ENCODE results near the gene GIGYF2. TPM values are rescaled to one million over a fixed set of nuclear protein-coding genes. Genes with fewer than 3 reads are reported as not detected.

Gene GIGYF2
- total RNA-seq, 1 donor, result 57.2 TPM

DNA sequence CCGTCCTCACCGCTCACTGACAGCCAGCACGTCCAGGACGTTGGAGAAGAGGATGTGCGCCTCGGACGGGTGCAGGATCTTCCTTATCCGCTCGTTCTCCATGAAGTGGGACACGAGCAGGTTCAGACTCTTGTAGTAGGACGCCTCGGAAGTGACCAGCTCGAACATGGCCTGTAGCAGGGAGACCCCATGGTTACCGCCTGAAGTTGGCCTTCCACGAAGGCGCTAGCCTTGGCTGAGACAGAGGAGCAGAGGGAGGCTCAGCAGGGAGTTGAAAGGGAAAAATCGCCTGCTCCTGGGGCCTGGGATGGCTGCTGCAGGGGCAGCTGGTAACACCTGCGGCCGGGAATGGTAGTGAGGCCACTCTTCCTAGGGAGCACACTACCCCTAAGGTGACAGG lies 197.6 kb downstream of the GIGYF2 start:
- Histone ChIP-seq H3K9me3 (ENCODE audit: low read depth, low read length) (no peaks in the 10 kb centered on the region), H4K20me1 (ENCODE audit: insufficient read depth, low read length) (no peaks in the 10 kb centered on the region), H2AFZ (ENCODE audit: low read length) (no peak overlapping the region), H3K36me3 (ENCODE audit: insufficient read depth, low read length) (no peaks in the 10 kb centered on the region), H3K4me3 (ENCODE audit: insufficient read depth, low read length) (no peak overlapping the region), H3K4me1 (ENCODE audit: insufficient read depth, low read length) (peaks cover 15% of the 10 kb centered on the region), H3K27me3 (ENCODE audit: insufficient read depth, low read length) (no peaks in the 10 kb centered on the region), H3K4me2 (ENCODE audit: insufficient read depth, low read length) (no peak overlapping the region), H3K79me2 (ENCODE audit: insufficient read depth, low read length) (no peaks in the 10 kb centered on the region), H3K27ac (ENCODE audit: low read depth, low read length) (no peak overlapping the region)
- TF ChIP-seq, protein P1, sequence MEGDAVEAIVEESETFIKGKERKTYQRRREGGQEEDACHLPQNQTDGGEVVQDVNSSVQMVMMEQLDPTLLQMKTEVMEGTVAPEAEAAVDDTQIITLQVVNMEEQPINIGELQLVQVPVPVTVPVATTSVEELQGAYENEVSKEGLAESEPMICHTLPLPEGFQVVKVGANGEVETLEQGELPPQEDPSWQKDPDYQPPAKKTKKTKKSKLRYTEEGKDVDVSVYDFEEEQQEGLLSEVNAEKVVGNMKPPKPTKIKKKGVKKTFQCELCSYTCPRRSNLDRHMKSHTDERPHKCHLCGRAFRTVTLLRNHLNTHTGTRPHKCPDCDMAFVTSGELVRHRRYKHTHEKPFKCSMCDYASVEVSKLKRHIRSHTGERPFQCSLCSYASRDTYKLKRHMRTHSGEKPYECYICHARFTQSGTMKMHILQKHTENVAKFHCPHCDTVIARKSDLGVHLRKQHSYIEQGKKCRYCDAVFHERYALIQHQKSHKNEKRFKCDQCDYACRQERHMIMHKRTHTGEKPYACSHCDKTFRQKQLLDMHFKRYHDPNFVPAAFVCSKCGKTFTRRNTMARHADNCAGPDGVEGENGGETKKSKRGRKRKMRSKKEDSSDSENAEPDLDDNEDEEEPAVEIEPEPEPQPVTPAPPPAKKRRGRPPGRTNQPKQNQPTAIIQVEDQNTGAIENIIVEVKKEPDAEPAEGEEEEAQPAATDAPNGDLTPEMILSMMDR (IDR thresholded peaks at IDR 0.05; ENCODE audit: extremely low read depth, low read depth, low read length), result no peak
- DNase-seq (ENCODE audit: insufficient read length, low spot score, missing footprints), result no peak

DNA sequence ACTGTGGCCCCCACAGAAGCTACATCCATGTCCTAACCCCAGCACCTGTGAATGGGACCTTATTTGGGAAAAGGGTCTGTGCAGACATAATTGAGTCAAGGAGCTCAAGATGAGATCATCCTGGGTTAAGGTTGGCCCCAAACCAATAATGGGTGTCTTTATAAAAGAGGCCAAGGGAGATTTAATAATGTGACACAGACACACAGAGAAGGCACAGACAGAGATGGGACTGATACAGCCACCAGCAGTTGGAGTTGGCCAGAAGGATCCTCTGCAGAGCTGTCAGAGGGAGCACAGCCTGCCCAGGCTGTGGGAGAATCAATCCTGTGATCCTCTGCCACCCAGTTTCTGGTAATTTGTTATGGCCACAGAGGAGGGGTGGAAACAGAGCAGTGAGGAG lies 199.0 kb downstream of the GIGYF2 start:
- peak; percentile 73 for DNase-seq (ENCODE audit: insufficient read length, low spot score, missing footprints)
- H3K4me2 ChIP-seq (ENCODE audit: insufficient read depth, low read length), result no peak overlapping the region
- no peaks in the 10 kb centered on the region for H3K9me3 ChIP-seq (ENCODE audit: low read depth, low read length)
- H4K20me1 ChIP-seq (ENCODE audit: insufficient read depth, low read length), result no peaks in the 10 kb centered on the region
- H2AFZ ChIP-seq (ENCODE audit: low read length), result no peak overlapping the region
- TF ChIP-seq, protein P1 (IDR thresholded peaks at IDR 0.05; ENCODE audit: extremely low read depth, low read depth, low read length), result no peak
- H3K27me3 ChIP-seq (ENCODE audit: insufficient read depth, low read length), result no peaks in the 10 kb centered on the region
- no peaks in the 10 kb centered on the region for H3K36me3 ChIP-seq (ENCODE audit: insufficient read depth, low read length)
- H3K79me2 ChIP-seq (ENCODE audit: insufficient read depth, low read length), result no peaks in the 10 kb centered on the region
- H3K4me1 ChIP-seq (ENCODE audit: insufficient read depth, low read length), result peaks cover 9% of the 10 kb centered on the region
- H3K27ac ChIP-seq (ENCODE audit: low read depth, low read length), result no peak overlapping the region
- no peak overlapping the region for H3K4me3 ChIP-seq (ENCODE audit: insufficient read depth, low read length)

DNA sequence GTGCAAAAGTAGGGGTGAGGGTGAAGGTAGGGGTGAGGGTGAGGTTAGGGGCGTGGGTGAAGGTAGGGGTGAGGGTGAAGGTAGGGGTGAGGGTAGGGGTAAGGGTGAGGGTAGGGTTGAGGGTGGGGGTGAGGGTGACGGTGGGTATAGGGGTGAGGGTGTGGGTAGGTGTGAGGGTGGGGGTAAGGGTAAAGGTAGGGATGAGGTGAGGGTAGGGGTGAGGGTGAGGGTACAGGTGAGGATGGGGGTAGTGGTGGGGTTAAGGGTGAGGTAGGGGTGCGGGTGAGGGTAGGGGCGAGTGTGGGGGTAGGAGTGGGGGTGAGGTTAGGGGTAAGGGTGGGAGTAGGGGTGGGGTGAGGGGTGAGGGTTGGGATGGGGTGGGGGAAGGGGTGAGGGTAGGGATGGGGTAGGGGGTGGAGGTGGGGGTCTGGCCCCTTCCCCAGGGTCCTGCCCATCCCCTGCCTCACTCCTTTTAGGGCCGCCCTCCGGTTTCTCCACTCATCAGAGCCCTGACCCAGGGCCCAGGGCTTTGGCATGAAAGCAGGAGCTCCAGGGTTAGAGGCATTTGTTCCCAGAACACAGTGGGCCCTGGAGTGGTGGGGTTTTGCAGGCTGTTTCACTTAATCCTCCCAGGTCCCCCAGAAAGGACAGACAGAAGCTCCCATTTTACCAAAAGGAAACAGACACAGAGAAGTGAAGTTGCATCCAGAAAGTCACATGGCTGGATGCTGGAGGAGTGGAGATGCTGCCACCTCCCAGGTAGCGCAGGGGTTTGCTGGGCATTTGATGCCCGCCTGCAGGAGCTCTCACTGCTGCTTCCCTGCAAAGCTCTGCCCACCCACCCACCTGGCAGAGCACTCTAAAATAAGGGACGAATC lies 199.8 kb downstream of the GIGYF2 start:
- Histone ChIP-seq H4K20me1 (ENCODE audit: insufficient read depth, low read length) (no peaks in the 10 kb centered on the region), H3K27ac (ENCODE audit: low read depth, low read length) (no peak overlapping the region), H3K79me2 (ENCODE audit: insufficient read depth, low read length) (no peaks in the 10 kb centered on the region), H3K27me3 (ENCODE audit: insufficient read depth, low read length) (no peaks in the 10 kb centered on the region), H3K9me3 (ENCODE audit: low read depth, low read length) (no peaks in the 10 kb centered on the region), H3K4me2 (ENCODE audit: insufficient read depth, low read length) (no peak overlapping the region), H3K4me1 (ENCODE audit: insufficient read depth, low read length) (peaks cover 9% of the 10 kb centered on the region), H2AFZ (ENCODE audit: low read length) (no peak overlapping the region), H3K4me3 (ENCODE audit: insufficient read depth, low read length) (no peak overlapping the region), H3K36me3 (ENCODE audit: insufficient read depth, low read length) (no peaks in the 10 kb centered on the region)
- TF ChIP-seq, protein P1 (IDR thresholded peaks at IDR 0.05; ENCODE audit: extremely low read depth, low read depth, low read length), result no peak
- peak; percentile 46 for DNase-seq (ENCODE audit: insufficient read length, low spot score, missing footprints)

DNA sequence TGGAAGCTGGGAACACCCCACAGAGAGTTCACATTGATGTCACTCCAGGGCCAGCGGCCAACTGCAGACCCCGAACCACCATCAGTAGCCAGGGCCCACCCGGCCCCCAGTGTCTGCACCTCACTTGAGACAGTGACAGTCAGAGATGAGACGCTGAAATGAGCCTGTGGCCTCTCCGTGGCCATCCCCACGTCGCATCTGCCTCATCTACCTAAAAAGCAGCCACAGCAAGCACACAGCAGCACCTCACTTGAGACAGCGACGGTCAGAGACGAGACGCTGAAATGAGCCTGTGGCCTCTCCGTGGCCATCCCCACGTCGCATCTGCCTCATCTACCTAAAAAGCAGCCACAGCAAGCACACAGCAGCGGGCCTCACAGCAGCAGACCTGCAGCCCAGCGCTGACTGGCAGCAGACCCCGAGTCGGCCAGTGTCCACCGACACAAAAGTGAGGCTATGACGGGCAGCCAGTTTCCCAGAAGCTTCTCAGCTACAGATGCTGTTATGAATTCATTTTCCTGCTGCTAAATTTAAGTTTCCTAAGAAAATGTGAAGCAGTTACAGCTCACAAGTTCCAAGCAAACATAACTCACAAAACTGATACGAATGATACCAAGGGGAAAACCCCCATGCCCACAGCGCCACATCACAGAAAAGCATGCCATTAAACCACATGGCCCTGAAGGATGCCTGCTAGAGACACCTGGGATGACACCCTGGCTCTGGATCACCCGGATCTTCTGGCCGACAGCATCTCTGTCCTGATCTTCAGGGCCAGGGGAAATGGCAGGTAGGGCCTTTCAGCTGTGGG lies 200.7 kb downstream of the GIGYF2 start:
- peak; percentile 59 for DNase-seq (ENCODE audit: insufficient read length, low spot score, missing footprints)
- Histone ChIP-seq H3K27ac (ENCODE audit: low read depth, low read length) (no peak overlapping the region), H3K4me3 (ENCODE audit: insufficient read depth, low read length) (no peak overlapping the region), H4K20me1 (ENCODE audit: insufficient read depth, low read length) (no peaks in the 10 kb centered on the region), H3K4me1 (ENCODE audit: insufficient read depth, low read length) (peaks cover 14% of the 10 kb centered on the region), H3K79me2 (ENCODE audit: insufficient read depth, low read length) (no peaks in the 10 kb centered on the region), H3K36me3 (ENCODE audit: insufficient read depth, low read length) (no peaks in the 10 kb centered on the region), H3K27me3 (ENCODE audit: insufficient read depth, low read length) (no peaks in the 10 kb centered on the region), H3K4me2 (ENCODE audit: insufficient read depth, low read length) (no peak overlapping the region), H3K9me3 (ENCODE audit: low read depth, low read length) (no peaks in the 10 kb centered on the region), H2AFZ (ENCODE audit: low read length) (no peak overlapping the region)
- TF ChIP-seq, protein P1 (IDR thresholded peaks at IDR 0.05; ENCODE audit: extremely low read depth, low read depth, low read length), result no peak

All from osteoblast (primary cell).